Ishikawa (cell line): ENCODE results near the gene OGA.

Experiments used
- CEBPB ChIP-seq: IDR thresholded peaks from 2 replicates; pipeline ENCODE4 v1.6.1; 2012
- CREB1 ChIP-seq: IDR thresholded peaks from 2 replicates; pipeline ENCODE4 v1.6.1; 2012; ENCODE audit warnings: low read depth
- EGR1 ChIP-seq: IDR thresholded peaks from 2 replicates; pipeline ENCODE4 v1.6.1; 2012
- EP300 ChIP-seq: IDR thresholded peaks from 2 replicates; pipeline ENCODE4 v1.6.1; 2012; ENCODE audit warnings: borderline replicate concordance
- FOXM1 ChIP-seq: IDR thresholded peaks from 2 replicates; pipeline ENCODE4 v1.6.1; 2012; ENCODE audit warnings: low read depth, borderline replicate concordance
- NFIC ChIP-seq: IDR thresholded peaks from 2 replicates; pipeline ENCODE4 v1.6.1; 2012
- RAD21 ChIP-seq: IDR thresholded peaks from 2 replicates; pipeline ENCODE4 v1.6.1; 2012; ENCODE audit warnings: low read depth
- TAF1 ChIP-seq: IDR thresholded peaks from 2 replicates; pipeline ENCODE4 v1.6.1; 2012; ENCODE audit warnings: low read depth, mild to moderate bottlenecking
- TCF12 ChIP-seq: IDR thresholded peaks from 2 replicates; pipeline ENCODE4 v1.6.1; 2012; ENCODE audit warnings: low read depth
- TEAD4 ChIP-seq: IDR thresholded peaks from 2 replicates; pipeline ENCODE4 v1.6.1; 2012
- YY1 ChIP-seq: IDR thresholded peaks from 2 replicates; pipeline ENCODE4 v1.6.1; 2012; ENCODE audit warnings: low read depth
- ZBTB7A ChIP-seq: IDR thresholded peaks from 2 replicates; pipeline ENCODE4 v1.6.1; 2012; ENCODE audit warnings: low read depth
- TF ChIP-seq, protein P1 (sequence below): IDR thresholded peaks from 2 replicates; pipeline ENCODE4 v1.6.1; 2012
- TF ChIP-seq, protein P2 (sequence below): IDR thresholded peaks from 2 replicates; pipeline ENCODE4 v1.6.1; 2012; ENCODE audit warnings: low read depth, mild to moderate bottlenecking
- TF ChIP-seq, protein P3 (sequence below): IDR thresholded peaks from 2 replicates; pipeline ENCODE4 v1.6.1; 2012

The OGA gene

DNA sequence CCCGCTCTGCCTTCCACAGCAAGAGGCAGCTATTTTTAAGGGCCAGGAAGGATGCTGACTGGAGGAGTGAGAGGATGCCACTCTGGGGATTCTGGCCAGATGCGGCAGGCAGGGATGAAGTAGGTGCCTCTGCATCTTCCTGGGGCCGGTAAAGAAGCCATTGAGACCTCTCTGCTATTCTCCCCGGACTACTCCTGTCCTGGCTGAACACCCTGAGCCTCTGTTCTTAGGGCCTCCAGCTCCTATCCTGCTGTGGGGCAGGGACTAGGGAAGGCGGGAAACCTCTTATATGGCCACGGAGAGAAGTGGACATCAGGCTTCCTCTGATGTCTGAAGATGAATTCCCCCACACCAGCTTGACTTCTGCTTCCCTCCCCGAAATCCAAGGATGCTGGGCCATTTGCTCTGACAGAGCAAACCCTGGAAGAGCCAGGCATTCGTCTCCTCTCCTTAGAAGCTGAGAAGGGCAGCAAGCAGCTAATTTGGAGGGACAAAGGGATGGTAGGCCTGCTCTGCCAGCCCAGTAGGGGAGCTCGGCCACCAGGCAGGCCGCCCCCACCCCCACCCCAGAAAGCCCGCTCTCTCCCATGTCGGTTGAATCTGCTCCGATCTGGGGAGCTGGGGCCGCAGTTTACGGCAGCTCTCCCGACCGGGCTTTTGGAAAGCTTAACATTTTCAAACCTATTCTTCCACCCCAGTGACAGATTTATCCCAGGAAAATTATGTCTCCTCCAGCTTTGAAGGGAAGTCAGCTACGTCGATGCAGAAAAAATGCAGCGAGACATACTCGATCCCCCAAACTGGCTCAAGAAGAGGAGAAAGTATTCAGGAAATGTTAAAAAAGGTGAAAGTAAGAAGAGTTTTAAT lies 45.1 kb downstream of the OGA start:
- no peak for TF ChIP-seq FOXM1
- no peak for TF ChIP-seq RAD21
- TF ChIP-seq ZBTB7A, result no peak
- no peak for TF ChIP-seq TEAD4

DNA sequence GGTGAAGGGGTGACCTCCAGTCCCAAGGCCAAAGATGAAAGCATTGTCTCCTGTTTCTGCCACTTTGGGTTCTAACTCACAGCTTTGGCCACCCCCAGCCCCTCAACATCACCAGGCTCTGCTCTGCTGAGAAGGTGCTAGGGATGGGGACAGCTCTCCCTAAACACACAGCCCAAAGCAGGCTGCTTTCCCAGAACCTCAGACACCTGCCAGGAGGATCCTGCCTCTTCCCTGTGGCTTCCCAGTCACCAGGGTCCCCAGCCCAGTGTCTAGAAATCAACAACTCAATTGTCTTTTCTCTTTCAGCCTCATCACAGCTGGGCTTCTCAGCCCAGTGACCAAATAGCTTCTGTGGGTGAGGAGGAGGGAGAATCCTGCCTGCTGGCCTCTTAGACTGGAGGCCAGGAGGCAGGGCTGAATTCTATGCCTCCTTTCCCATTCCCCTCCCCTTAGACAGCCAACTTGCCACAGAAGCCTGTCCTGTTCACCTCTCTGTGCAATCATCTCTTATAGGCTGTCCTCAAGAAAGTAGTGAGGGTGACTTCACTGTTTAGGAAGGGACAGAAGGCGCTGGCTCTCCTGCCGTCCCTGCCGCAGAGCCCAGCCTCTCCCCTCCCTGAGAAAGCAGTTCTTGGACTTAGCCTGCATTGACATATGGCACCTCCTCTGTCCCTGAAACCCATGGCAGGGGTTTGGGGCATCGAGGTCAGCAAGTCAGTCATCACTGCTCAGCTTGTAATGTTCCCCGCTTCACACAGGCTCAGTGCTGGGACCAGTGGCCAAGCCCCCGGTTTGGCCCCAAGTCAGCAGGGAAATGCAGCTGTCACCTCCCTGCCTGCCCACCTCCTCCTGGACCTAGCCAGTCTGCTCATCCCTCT lies 46.0 kb downstream of the OGA start:
- TF ChIP-seq, protein P1, sequence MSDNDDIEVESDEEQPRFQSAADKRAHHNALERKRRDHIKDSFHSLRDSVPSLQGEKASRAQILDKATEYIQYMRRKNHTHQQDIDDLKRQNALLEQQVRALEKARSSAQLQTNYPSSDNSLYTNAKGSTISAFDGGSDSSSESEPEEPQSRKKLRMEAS, result no peak
- TF ChIP-seq CREB1 (no peak), EP300 (no peak), EGR1 (no peak), CEBPB (no peak), FOXM1 (no peak), TEAD4 (no peak), NFIC (no peak), TCF12 (no peak), YY1 (no peak), TAF1 (no peak), ZBTB7A (no peak), RAD21 (no peak)
- TF ChIP-seq, protein P2, sequence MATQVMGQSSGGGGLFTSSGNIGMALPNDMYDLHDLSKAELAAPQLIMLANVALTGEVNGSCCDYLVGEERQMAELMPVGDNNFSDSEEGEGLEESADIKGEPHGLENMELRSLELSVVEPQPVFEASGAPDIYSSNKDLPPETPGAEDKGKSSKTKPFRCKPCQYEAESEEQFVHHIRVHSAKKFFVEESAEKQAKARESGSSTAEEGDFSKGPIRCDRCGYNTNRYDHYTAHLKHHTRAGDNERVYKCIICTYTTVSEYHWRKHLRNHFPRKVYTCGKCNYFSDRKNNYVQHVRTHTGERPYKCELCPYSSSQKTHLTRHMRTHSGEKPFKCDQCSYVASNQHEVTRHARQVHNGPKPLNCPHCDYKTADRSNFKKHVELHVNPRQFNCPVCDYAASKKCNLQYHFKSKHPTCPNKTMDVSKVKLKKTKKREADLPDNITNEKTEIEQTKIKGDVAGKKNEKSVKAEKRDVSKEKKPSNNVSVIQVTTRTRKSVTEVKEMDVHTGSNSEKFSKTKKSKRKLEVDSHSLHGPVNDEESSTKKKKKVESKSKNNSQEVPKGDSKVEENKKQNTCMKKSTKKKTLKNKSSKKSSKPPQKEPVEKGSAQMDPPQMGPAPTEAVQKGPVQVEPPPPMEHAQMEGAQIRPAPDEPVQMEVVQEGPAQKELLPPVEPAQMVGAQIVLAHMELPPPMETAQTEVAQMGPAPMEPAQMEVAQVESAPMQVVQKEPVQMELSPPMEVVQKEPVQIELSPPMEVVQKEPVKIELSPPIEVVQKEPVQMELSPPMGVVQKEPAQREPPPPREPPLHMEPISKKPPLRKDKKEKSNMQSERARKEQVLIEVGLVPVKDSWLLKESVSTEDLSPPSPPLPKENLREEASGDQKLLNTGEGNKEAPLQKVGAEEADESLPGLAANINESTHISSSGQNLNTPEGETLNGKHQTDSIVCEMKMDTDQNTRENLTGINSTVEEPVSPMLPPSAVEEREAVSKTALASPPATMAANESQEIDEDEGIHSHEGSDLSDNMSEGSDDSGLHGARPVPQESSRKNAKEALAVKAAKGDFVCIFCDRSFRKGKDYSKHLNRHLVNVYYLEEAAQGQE, result no peak
- TF ChIP-seq, protein P3, sequence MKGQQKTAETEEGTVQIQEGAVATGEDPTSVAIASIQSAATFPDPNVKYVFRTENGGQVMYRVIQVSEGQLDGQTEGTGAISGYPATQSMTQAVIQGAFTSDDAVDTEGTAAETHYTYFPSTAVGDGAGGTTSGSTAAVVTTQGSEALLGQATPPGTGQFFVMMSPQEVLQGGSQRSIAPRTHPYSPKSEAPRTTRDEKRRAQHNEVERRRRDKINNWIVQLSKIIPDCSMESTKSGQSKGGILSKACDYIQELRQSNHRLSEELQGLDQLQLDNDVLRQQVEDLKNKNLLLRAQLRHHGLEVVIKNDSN, result no peak

DNA sequence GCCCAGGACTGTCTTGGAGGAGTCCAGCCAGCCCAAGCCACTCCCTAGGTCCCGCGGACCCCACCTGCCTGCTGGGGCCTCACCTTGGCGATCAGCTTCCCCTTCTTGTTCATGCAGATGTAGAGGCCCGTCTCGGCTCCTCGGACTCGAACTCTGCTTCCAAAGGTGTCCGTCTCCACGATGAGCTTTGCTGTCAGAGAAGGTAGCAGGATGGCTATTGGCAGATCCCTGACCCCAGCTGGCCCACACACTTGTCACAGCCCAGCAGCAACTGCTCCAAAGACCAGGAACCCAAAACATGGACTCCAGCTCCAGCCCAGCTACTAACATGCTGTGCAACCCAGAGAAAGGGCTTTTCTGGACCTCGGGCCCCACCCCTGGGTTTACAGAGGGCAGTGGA lies 46.9 kb downstream of the OGA start:
- TF ChIP-seq, protein P1, result no peak
- TF ChIP-seq CREB1, result no peak
- no peak for TF ChIP-seq RAD21

DNA sequence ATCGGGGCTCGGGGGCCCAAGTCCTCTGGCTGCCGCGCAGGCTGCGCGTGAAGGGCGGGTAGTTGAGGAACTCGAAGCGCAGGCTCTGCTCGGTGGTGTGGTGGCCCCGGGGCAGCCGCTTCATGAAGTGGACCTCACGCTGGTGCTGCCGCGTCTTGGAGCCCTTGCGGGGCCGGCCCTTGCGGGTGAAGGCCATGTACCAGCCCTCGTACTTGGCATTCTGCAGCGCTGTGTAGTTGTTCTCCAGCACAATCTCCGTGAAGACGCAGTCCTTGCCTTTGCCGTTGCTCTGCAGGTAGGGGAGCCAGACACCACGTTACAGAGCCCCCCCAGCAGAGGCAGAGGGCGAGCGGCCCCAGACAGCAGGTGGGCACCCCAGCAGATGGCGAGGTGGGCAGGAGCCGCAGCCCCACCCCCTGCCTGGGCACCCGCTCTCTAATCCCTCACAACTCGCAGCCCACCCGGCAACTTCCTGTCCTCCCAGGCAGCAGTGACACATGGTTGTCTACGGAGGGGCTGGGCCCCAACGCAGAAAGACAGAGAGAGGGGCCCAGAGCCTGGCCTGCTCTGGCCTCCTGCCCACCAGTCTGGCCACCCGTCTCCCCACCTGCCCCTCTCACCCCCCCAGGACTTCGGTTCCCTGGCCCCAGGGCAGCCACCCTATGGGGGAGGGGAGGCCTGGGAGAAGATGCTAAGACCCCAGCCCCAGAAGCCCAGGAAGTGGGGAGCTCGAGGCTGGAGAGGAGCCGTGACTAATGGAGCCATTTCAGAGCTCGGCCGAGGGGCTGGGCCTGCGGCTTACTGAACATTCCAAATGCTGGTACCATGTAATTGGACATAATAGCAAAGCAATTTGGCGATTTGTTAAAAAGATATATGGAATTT lies 47.7 kb downstream of the OGA start:
- TF ChIP-seq EGR1 (no peak), EP300 (no peak), FOXM1 (no peak), TCF12 (no peak), TEAD4 (no peak), CREB1 (no peak), NFIC (no peak)
- TF ChIP-seq, protein P1, result no peak
- TF ChIP-seq, protein P2, result no peak

DNA sequence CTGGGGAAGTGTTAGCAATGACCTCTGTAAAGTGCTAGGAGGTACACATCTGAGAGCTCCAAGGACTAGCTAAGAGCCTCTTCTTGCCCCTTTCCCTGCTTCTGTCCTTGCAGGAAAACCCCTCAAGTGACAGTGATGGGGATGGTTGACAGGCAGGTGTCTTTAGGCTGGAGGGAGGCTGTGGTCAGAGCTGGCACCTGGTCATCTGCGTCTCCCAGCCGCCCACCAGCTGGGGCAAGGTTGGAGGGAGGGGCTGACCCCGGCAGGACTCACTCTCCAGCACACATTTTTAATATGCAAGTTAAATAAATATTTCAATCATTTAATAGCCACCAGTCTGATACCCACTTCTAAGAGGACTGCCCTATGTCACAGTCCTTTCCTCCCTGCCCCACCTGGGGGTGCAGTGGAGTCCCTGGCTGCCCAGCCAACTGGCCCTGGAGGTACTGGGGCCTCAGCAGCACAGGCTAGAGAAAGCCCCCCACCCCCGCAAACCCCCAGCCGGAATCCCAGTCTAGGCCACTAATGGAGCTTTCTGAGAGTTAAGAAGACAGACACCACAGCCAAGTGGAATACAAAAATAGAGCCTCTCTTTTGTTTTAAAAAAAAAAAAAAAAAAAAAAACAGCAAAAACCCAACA lies 48.6 kb downstream of the OGA start:
- TF ChIP-seq YY1 (no peak), ZBTB7A (no peak), NFIC (no peak), EGR1 (no peak), CEBPB (no peak)
- TF ChIP-seq, protein P1, result no peak
- TF ChIP-seq, protein P2, result no peak
